ENCODE results near the gene KCNK15.
A peak's percentile ranks its signal among the peaks of the same experiment; 100 is the strongest.

KCNK15 gene

DNA sequence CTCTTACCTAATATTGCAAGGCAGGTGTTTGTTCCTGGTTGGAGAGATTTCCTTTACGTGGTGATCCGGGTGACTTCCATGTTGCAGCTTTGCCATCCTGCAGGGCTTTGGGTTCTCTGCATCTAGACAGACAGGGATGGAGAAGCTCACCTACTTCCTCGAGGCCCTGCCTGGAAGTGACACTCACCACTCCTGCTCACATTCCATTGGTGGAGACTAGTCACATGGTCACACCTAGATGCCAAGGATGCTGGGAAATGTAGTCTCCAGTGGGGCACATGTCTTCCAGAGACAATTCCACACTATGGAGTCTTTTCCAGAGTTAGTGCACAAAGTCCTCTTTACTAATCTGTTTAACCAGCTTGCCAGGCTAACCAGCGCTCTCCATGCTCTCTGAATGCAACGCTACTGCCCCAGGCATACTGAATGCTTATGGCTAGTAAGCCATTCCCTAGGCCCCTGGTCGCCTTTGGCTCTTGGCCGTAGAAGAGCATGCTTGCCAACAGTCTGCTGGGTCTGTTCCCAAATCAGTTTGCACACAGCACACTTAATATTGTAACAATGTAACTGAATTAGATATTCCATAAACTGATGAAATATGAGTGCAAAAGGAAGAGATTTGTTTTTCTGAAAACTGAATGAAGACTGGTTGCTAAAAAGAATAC lies 6.7 kb upstream of the KCNK15 start:
- Histone ChIP-seq H3K4me3 (ENCODE audit: low read length) (no peak overlapping the region), H2BK15ac (replicated peaks; ENCODE audit: low read depth) (no peak overlapping the region), H3K4me1 (ENCODE audit: control insufficient read depth, low read depth, low read length) (no peaks in the 10 kb centered on the region), H3K27me3 (ENCODE audit: insufficient read depth, low read length, poor library complexity) (no peaks in the 10 kb centered on the region), H3K23ac (ENCODE audit: low read length) (no peak overlapping the region), H3K27ac (ENCODE audit: low read depth, low read length) (no peak overlapping the region), H3K18ac (ENCODE audit: low read length) (no peak overlapping the region), H3K36me3 (ENCODE audit: control insufficient read depth, insufficient read depth, low read length) (no peaks in the 10 kb centered on the region), H3K9ac (ENCODE audit: low read length) (no peak overlapping the region), H3K79me2 (ENCODE audit: control insufficient read depth, insufficient read depth, low read length) (no peaks in the 10 kb centered on the region), H4K8ac (ENCODE audit: low read depth, low read length) (no peak overlapping the region), H2BK120ac (ENCODE audit: low read depth, low read length) (no peak overlapping the region), H2BK5ac (ENCODE audit: low read length) (no peak overlapping the region), H3K4me2 (ENCODE audit: low read length) (no peak overlapping the region), H3K79me1 (ENCODE audit: low read length) (no peaks in the 10 kb centered on the region), H3K4ac (ENCODE audit: low read depth, low read length) (no peak overlapping the region), H3K56ac (ENCODE audit: low read length) (no peak overlapping the region), H2AK5ac (ENCODE audit: low read length) (no peak overlapping the region), H4K5ac (ENCODE audit: low read length) (no peak overlapping the region)
- DNase-seq: peak; percentile 96
- WGBS (ENCODE audit: extremely low coverage, insufficient coverage, low lambda C conversion rate): no CpG with 5 or more reads among the region's 7 CpGs

DNA sequence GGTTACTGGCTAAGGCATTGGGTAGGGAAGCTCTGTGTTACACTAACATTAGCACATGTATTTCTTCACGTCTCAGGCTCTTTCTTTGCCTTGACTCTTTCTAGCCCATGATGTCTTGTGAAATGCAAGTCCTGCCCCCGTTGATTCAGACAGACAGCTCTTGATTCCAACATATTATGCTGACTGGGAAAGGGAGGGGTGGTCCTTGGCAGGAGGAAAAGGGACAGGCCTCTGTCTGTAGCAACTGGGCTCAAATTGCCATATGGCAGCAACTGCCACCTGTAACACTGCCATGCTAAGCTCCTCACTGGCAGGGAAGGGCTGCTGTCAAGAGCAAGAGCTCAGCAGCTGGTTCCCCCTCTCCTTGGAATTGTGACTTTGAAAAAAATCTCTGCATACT lies 5.7 kb upstream of the KCNK15 start:
- Histone ChIP-seq H2BK120ac (ENCODE audit: low read depth, low read length) (no peak overlapping the region), H2BK5ac (ENCODE audit: low read length) (no peak overlapping the region), H3K79me2 (ENCODE audit: control insufficient read depth, insufficient read depth, low read length) (no peaks in the 10 kb centered on the region), H2AK5ac (ENCODE audit: low read length) (no peak overlapping the region), H3K27me3 (ENCODE audit: insufficient read depth, low read length, poor library complexity) (no peaks in the 10 kb centered on the region), H3K4me2 (ENCODE audit: low read length) (no peak overlapping the region), H3K36me3 (ENCODE audit: control insufficient read depth, insufficient read depth, low read length) (no peaks in the 10 kb centered on the region), H3K4me1 (ENCODE audit: control insufficient read depth, low read depth, low read length) (no peaks in the 10 kb centered on the region), H4K5ac (ENCODE audit: low read length) (no peak overlapping the region), H3K18ac (ENCODE audit: low read length) (no peak overlapping the region), H3K56ac (ENCODE audit: low read length) (no peak overlapping the region), H3K27ac (ENCODE audit: low read depth, low read length) (no peak overlapping the region), H3K4me3 (ENCODE audit: low read length) (no peak overlapping the region), H2BK15ac (replicated peaks; ENCODE audit: low read depth) (no peak overlapping the region), H3K9ac (ENCODE audit: low read length) (no peak overlapping the region), H3K4ac (ENCODE audit: low read depth, low read length) (no peak overlapping the region), H3K79me1 (ENCODE audit: low read length) (no peaks in the 10 kb centered on the region), H4K8ac (ENCODE audit: low read depth, low read length) (no peak overlapping the region), H3K23ac (ENCODE audit: low read length) (no peak overlapping the region)
- DNase-seq: no peak
- no CpG with 5 or more reads among the region's 2 CpGs for WGBS (ENCODE audit: extremely low coverage, insufficient coverage, low lambda C conversion rate)

GRCh38 chr20:44742304-44743079 lies 3.2 kb upstream of the KCNK15 start:
- no CpG with 5 or more reads among the region's 14 CpGs for WGBS (ENCODE audit: extremely low coverage, insufficient coverage, low lambda C conversion rate)
- no peaks in the 10 kb centered on the region for H3K27me3 ChIP-seq (ENCODE audit: insufficient read depth, low read length, poor library complexity)
- no peaks in the 10 kb centered on the region for H3K36me3 ChIP-seq (ENCODE audit: control insufficient read depth, insufficient read depth, low read length)
- no peak overlapping the region for H3K56ac ChIP-seq (ENCODE audit: low read length)
- H2BK15ac ChIP-seq (replicated peaks; ENCODE audit: low read depth): no peak overlapping the region
- no peak overlapping the region for H2AK5ac ChIP-seq (ENCODE audit: low read length)
- H3K79me2 ChIP-seq (ENCODE audit: control insufficient read depth, insufficient read depth, low read length): no peaks in the 10 kb centered on the region
- H3K79me1 ChIP-seq (ENCODE audit: low read length): no peaks in the 10 kb centered on the region
- peaks cover 2% of the 10 kb centered on the region for H3K4me1 ChIP-seq (ENCODE audit: control insufficient read depth, low read depth, low read length)
- H3K23ac ChIP-seq (ENCODE audit: low read length): no peak overlapping the region
- no peak overlapping the region for H4K8ac ChIP-seq (ENCODE audit: low read depth, low read length)
- no peak overlapping the region for H2BK5ac ChIP-seq (ENCODE audit: low read length)
- no peak overlapping the region for H2BK120ac ChIP-seq (ENCODE audit: low read depth, low read length)
- no peak overlapping the region for H3K9ac ChIP-seq (ENCODE audit: low read length)
- no peak overlapping the region for H3K4ac ChIP-seq (ENCODE audit: low read depth, low read length)
- DNase-seq: no peak
- H3K4me2 ChIP-seq (ENCODE audit: low read length): no peak overlapping the region
- no peak overlapping the region for H3K4me3 ChIP-seq (ENCODE audit: low read length)
- H4K5ac ChIP-seq (ENCODE audit: low read length): no peak overlapping the region
- H3K18ac ChIP-seq (ENCODE audit: low read length): no peak overlapping the region
- H3K27ac ChIP-seq (ENCODE audit: low read depth, low read length): no peak overlapping the region

- Histone ChIP-seq H2AK5ac (ENCODE audit: low read length) (no peak overlapping the region), H4K8ac (ENCODE audit: low read depth, low read length) (no peak overlapping the region), H3K27ac (ENCODE audit: low read depth, low read length) (no peak overlapping the region), H2BK5ac (ENCODE audit: low read length) (no peak overlapping the region), H3K56ac (ENCODE audit: low read length) (no peak overlapping the region), H3K4ac (ENCODE audit: low read depth, low read length) (no peak overlapping the region), H3K36me3 (ENCODE audit: control insufficient read depth, insufficient read depth, low read length) (no peaks in the 10 kb centered on the region), H3K79me2 (ENCODE audit: control insufficient read depth, insufficient read depth, low read length) (no peaks in the 10 kb centered on the region), H2BK120ac (ENCODE audit: low read depth, low read length) (no peak overlapping the region), H3K4me1 (ENCODE audit: control insufficient read depth, low read depth, low read length) (peaks cover 2% of the 10 kb centered on the region), H3K4me2 (ENCODE audit: low read length) (no peak overlapping the region), H3K4me3 (ENCODE audit: low read length) (no peak overlapping the region), H3K9ac (ENCODE audit: low read length) (no peak overlapping the region), H3K27me3 (ENCODE audit: insufficient read depth, low read length, poor library complexity) (no peaks in the 10 kb centered on the region), H3K18ac (ENCODE audit: low read length) (no peak overlapping the region), H3K23ac (ENCODE audit: low read length) (no peak overlapping the region), H3K79me1 (ENCODE audit: low read length) (no peaks in the 10 kb centered on the region), H4K5ac (ENCODE audit: low read length) (no peak overlapping the region), H2BK15ac (replicated peaks; ENCODE audit: low read depth) (no peak overlapping the region)
- WGBS (ENCODE audit: extremely low coverage, insufficient coverage, low lambda C conversion rate): no CpG with 5 or more reads among the region's 7 CpGs
- no peak for DNase-seq
These were observed 2.5 kb upstream of the KCNK15 start for GRCh38 chr20:44743080-44743701.

DNA sequence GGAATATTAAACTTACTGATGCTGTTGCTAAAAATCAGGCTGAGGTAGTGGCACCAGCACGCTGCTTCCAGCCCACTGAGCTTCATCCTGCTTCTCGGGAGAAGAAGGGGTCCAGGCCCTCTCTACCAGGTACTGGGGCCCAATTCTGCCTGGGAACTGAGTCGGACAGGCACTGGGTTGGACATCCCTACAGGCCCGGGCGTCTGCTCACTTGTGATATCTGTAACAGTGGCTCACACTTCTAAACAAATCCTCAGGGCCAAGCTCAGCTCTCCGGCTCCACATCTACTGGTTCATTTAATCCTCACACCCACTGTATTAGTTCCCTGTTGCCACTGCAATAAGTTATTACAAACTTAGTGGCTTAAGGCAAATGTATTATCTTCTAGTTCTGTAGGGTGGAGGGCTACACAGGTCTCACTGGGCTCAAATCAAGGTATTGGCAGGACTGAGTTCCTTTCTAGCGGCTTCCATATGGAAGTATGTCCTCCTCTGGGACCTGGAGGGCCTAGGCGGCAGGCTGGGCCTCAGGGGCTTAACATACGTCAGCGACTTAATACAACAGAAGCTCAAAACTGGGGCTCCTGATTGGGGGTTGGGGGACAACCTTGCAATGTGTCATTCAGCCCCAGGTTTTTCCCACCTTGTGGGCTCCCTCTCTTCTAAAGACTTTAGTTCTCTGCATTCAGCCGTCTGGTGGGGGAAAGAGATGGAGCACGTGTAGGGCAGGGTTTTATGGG lies 1.6 kb upstream of the KCNK15 start:
- H3K4me2 ChIP-seq (ENCODE audit: low read length): no peak overlapping the region
- H3K4ac ChIP-seq (ENCODE audit: low read depth, low read length): no peak overlapping the region
- no peak overlapping the region for H3K18ac ChIP-seq (ENCODE audit: low read length)
- H2BK15ac ChIP-seq (replicated peaks; ENCODE audit: low read depth): no peak overlapping the region
- no peak overlapping the region for H4K8ac ChIP-seq (ENCODE audit: low read depth, low read length)
- no peaks in the 10 kb centered on the region for H3K27me3 ChIP-seq (ENCODE audit: insufficient read depth, low read length, poor library complexity)
- H2BK5ac ChIP-seq (ENCODE audit: low read length): no peak overlapping the region
- peaks cover 2% of the 10 kb centered on the region for H3K4me1 ChIP-seq (ENCODE audit: control insufficient read depth, low read depth, low read length)
- no peak overlapping the region for H4K5ac ChIP-seq (ENCODE audit: low read length)
- H3K27ac ChIP-seq (ENCODE audit: low read depth, low read length): no peak overlapping the region
- no peak overlapping the region for H2AK5ac ChIP-seq (ENCODE audit: low read length)
- H3K4me3 ChIP-seq (ENCODE audit: low read length): no peak overlapping the region
- no peak overlapping the region for H3K56ac ChIP-seq (ENCODE audit: low read length)
- H3K79me1 ChIP-seq (ENCODE audit: low read length): no peaks in the 10 kb centered on the region
- H2BK120ac ChIP-seq (ENCODE audit: low read depth, low read length): no peak overlapping the region
- H3K79me2 ChIP-seq (ENCODE audit: control insufficient read depth, insufficient read depth, low read length): no peaks in the 10 kb centered on the region
- no peaks in the 10 kb centered on the region for H3K36me3 ChIP-seq (ENCODE audit: control insufficient read depth, insufficient read depth, low read length)
- H3K23ac ChIP-seq (ENCODE audit: low read length): no peak overlapping the region
- DNase-seq: no peak
- no peak overlapping the region for H3K9ac ChIP-seq (ENCODE audit: low read length)
- no CpG with 5 or more reads among the region's 12 CpGs for WGBS (ENCODE audit: extremely low coverage, insufficient coverage, low lambda C conversion rate)

Data from mesendoderm (in vitro differentiated cells).